A549 (cell line): ENCODE data around the gene PIEZO2.
"Not testable (repeated sequence)": the region's sequence is repeated elsewhere in the genome, so short reads cannot be mapped to it uniquely, and the experiment has no call there.

ENCODE experiments used
- BCL3 ChIP-seq: fragments of >200 bp; sonication (Bioruptor Twin); formaldehyde crosslinking; IDR thresholded peaks from 3 replicates; pipeline ENCODE4 v1.6.1; 2016
- CBX8 ChIP-seq: fragments of 200-600 bp; sonication (generic); IDR thresholded peaks from 2 replicates; pipeline ENCODE4 v1.6.1; 2016
- CTCF ChIP-seq: fragments of >200 bp; sonication (Bioruptor Twin); formaldehyde crosslinking; IDR thresholded peaks from 3 replicates; pipeline ENCODE4 v1.5.1; 2016
- EHMT2 ChIP-seq: fragments of 200-600 bp; sonication (generic); IDR thresholded peaks from 2 replicates; pipeline ENCODE4 v1.6.1; 2016; ENCODE audit warnings: antibody characterized with exemption, low read depth, mild to moderate bottlenecking, moderate library complexity
- EP300 ChIP-seq, 2 experiments: fragments of >200 bp; sonication (Bioruptor Twin); formaldehyde crosslinking; IDR thresholded peaks; 2 replicates in 1 of 2; 3 replicates in 1 of 2; pipeline ENCODE4 v1.6.1; 2016 to 2017
- HEYL ChIP-seq: fragments of 250-450 bp; sonication (Bioruptor Pico); IDR thresholded peaks from 2 replicates; pipeline ENCODE4 v1.8.0; 2021; ENCODE audit warnings: mild to moderate bottlenecking, moderate library complexity
- JUN ChIP-seq, 2 experiments: fragments of >200 bp; sonication (Bioruptor Twin); formaldehyde crosslinking; IDR thresholded peaks; 2 replicates in 1 of 2; 3 replicates in 1 of 2; pipeline ENCODE4 v1.6.1; 2016 to 2017
- NR3C1 ChIP-seq: fragments of >200 bp; sonication (Bioruptor Twin); formaldehyde crosslinking; IDR thresholded peaks from 3 replicates; pipeline ENCODE4 v1.6.1; 2017
- PHF8 ChIP-seq: fragments of 200-600 bp; sonication (generic); IDR thresholded peaks from 2 replicates; pipeline ENCODE4 v1.6.1; 2016; ENCODE audit warnings: low read depth, mild to moderate bottlenecking, antibody characterized with exemption, moderate library complexity, borderline replicate concordance
- POLR2A ChIP-seq: IDR thresholded peaks from 2 replicates; pipeline ENCODE4 v1.6.1; 2012; ENCODE audit warnings: mild to moderate bottlenecking, low read length
- RAD21 ChIP-seq, 2 experiments: fragments of >200 bp in 1 of 2; sonication (Bioruptor Twin) in 1 of 2; formaldehyde crosslinking in 1 of 2; IDR thresholded peaks in 1 of 2; conservative IDR thresholded peaks in 1 of 2; 2 replicates in 1 of 2; 3 replicates in 1 of 2; pipeline ENCODE4 v1.6.1; 2012 to 2018; ENCODE audit warnings: inconsistent platforms in 1 of 2
- SREBF2 ChIP-seq: fragments of 450-650 bp; IDR thresholded peaks from 2 replicates; pipeline ENCODE4 v1.6.1; 2014; ENCODE audit warnings: mild to moderate bottlenecking, moderate library complexity
- TP53 ChIP-seq: fragments of 250-450 bp; sonication (Bioruptor Pico); IDR thresholded peaks from 2 replicates; pipeline ENCODE4 v1.5.0; 2021; ENCODE audit warnings: mild to moderate bottlenecking, moderate library complexity

- TF ChIP-seq CTCF; EHMT2; POLR2A; EP300 (IDR thresholded peaks at IDR 0.05); CBX8; PHF8; RAD21 (conservative IDR thresholded peaks at IDR 0.05 in 1 of 2, IDR thresholded peaks at IDR 0.05 in 1 of 2); TP53; JUN (IDR thresholded peaks at IDR 0.05); HEYL; BCL3; NR3C1; SREBF2: not testable (repeated sequence)
Observed at GRCh38 chr18:10914610-10915009, 234.8 kb downstream of the PIEZO2 start.
